Neural progenitor cell (in vitro differentiated cells): ENCODE results near the gene TOPORS. TPM values are rescaled to one million over a fixed set of nuclear protein-coding genes. Genes with fewer than 3 reads are reported as not detected.
A peak's percentile ranks its signal among the peaks of the same experiment; 100 is the strongest.

Source experiments
- DNase-seq: peaks from one replicate; pipeline ENCODE4 v3.0.0-alpha.2; 2016; ENCODE audit warnings: low spot score
- H2AFZ ChIP-seq: fragments of 200-600 bp; sonication (generic); replicated peaks from 2 replicates; pipeline ENCODE4 v1.6.1; 2016; ENCODE audit warnings: antibody characterized with exemption
- H3F3A ChIP-seq: fragments of 200-600 bp; sonication (generic); 2 replicates; pipeline ENCODE4 v1.6.1; 2016; ENCODE audit warnings: antibody characterized with exemption, low read depth
- H3K27ac ChIP-seq: fragments of 200-600 bp; sonication (generic); 2 replicates; pipeline ENCODE4 v1.5.1; 2016; ENCODE audit warnings: mild to moderate bottlenecking
- H3K27me3 ChIP-seq: fragments of 200-600 bp; sonication (generic); 2 replicates; pipeline ENCODE4 v1.6.1; 2016; ENCODE audit warnings: mild to moderate bottlenecking, moderate library complexity
- H3K36me3 ChIP-seq: fragments of 200-600 bp; sonication (generic); 2 replicates; pipeline ENCODE4 v1.5.1; 2016
- H3K4me1 ChIP-seq: fragments of 200-600 bp; sonication (generic); 2 replicates; pipeline ENCODE4 v1.6.1; 2016; ENCODE audit warnings: mixed run types
- H3K4me2 ChIP-seq: fragments of 200-600 bp; sonication (generic); 2 replicates; pipeline ENCODE4 v1.6.1; 2016
- H3K4me3 ChIP-seq: fragments of 200-600 bp; sonication (generic); 2 replicates; pipeline ENCODE4 v1.5.1; 2016
- H3K79me2 ChIP-seq: fragments of 200-600 bp; sonication (generic); 2 replicates; pipeline ENCODE4 v1.6.1; 2016; ENCODE audit warnings: low read depth
- H3K9ac ChIP-seq: fragments of 200-600 bp; sonication (generic); 2 replicates; pipeline ENCODE4 v1.6.1; 2016
- H3K9me3 ChIP-seq: fragments of 200-600 bp; sonication (generic); 2 replicates; pipeline ENCODE4 v1.5.1; 2016; ENCODE audit warnings: low read depth
- H4K20me1 ChIP-seq: fragments of 200-600 bp; sonication (generic); 2 replicates; pipeline ENCODE4 v1.6.1; 2016; ENCODE audit warnings: low read depth
- H3K27ac Mint-ChIP-seq: 3 replicates; pipeline ENCODE4 v1.8.0; 2021; ENCODE audit warnings: mixed read lengths
- H3K27me3 Mint-ChIP-seq: 2 replicates; pipeline ENCODE4 v1.8.0; 2022; ENCODE audit warnings: low read depth, mild to moderate bottlenecking, inconsistent platforms, moderate library complexity, mixed read lengths; ENCODE audit not compliant: insufficient read depth
- H3K36me3 Mint-ChIP-seq: 3 replicates; pipeline ENCODE4 v1.8.0; 2021; ENCODE audit warnings: mixed read lengths
- H3K4me1 Mint-ChIP-seq: 3 replicates; pipeline ENCODE4 v1.8.0; 2021; ENCODE audit warnings: mixed read lengths
- H3K4me3 Mint-ChIP-seq: 3 replicates; pipeline ENCODE4 v1.8.0; 2021; ENCODE audit warnings: mild to moderate bottlenecking, moderate library complexity, mixed read lengths
- H3K9me3 Mint-ChIP-seq: 3 replicates; pipeline ENCODE4 v1.8.0; 2020; ENCODE audit warnings: mixed read lengths
- EZH2 ChIP-seq: fragments of 200-600 bp; sonication (generic); IDR thresholded peaks from 2 replicates; pipeline ENCODE4 v1.6.1; 2017; ENCODE audit warnings: antibody characterized with exemption, mild to moderate bottlenecking, moderate library complexity
- EZH2phosphoT487 ChIP-seq: fragments of 200-600 bp; sonication (generic); IDR thresholded peaks from 2 replicates; pipeline ENCODE4 v1.6.1; 2017; ENCODE audit warnings: antibody characterized with exemption
- total RNA-seq: library from RNA; depleted of rRNA; stranded (reverse); fragments of >200 nt; gene quantifications from 2 replicates; pipeline ENCODE4 v1.2.3, GENCODE V29; 2015; ENCODE audit warnings: low replicate concordance
- TF ChIP-seq, protein P1 (sequence below): fragments of 200-600 bp; sonication (generic); IDR thresholded peaks from 2 replicates; pipeline ENCODE4 v1.5.1; 2017; ENCODE audit warnings: antibody characterized with exemption, mild to moderate bottlenecking

The TOPORS gene
- total RNA-seq, 1 donor from 2014 or later = 51.3 TPM

DNA sequence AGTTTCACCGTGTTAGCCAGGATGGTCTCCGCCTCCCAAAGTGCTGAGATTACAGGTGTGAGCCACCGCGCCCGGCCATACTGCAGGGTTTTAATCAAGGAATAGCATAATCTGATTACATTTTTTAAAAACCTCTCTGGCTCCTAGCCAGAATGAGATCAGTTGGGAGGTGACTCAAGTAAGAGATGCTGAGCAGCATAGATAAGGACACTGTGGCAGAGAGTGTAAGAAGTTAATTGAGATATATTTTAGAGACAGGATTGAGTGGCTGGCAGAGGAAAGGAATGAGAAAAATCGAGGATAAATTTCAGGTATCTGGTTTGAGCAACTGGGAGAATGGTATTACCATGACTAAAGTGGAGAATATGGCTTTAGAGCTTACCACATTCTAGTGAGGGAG, 19.1 kb downstream of the TOPORS start:
- Mint-ChIP-seq H3K4me3 (no peak overlapping the region), H3K36me3 (peaks cover 13% of the 10 kb centered on the region), H3K9me3 (no peaks in the 10 kb centered on the region), H3K27me3 (peaks cover 2% of the 10 kb centered on the region), H3K4me1 (no peaks in the 10 kb centered on the region), H3K27ac (no peak overlapping the region)
- DNase-seq = no peak
- no peak overlapping the region for H3K9ac ChIP-seq
- H3K4me3 ChIP-seq = no peak overlapping the region
- no peak for TF ChIP-seq EZH2
- TF ChIP-seq, protein P1, sequence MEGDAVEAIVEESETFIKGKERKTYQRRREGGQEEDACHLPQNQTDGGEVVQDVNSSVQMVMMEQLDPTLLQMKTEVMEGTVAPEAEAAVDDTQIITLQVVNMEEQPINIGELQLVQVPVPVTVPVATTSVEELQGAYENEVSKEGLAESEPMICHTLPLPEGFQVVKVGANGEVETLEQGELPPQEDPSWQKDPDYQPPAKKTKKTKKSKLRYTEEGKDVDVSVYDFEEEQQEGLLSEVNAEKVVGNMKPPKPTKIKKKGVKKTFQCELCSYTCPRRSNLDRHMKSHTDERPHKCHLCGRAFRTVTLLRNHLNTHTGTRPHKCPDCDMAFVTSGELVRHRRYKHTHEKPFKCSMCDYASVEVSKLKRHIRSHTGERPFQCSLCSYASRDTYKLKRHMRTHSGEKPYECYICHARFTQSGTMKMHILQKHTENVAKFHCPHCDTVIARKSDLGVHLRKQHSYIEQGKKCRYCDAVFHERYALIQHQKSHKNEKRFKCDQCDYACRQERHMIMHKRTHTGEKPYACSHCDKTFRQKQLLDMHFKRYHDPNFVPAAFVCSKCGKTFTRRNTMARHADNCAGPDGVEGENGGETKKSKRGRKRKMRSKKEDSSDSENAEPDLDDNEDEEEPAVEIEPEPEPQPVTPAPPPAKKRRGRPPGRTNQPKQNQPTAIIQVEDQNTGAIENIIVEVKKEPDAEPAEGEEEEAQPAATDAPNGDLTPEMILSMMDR = no peak
- no peak for TF ChIP-seq EZH2phosphoT487
- no peaks in the 10 kb centered on the region for H3K79me2 ChIP-seq
- H3K4me2 ChIP-seq = no peak overlapping the region
- no peaks in the 10 kb centered on the region for H3K9me3 ChIP-seq
- H3K27me3 ChIP-seq = no peaks in the 10 kb centered on the region
- no peaks in the 10 kb centered on the region for H3K36me3 ChIP-seq
- no peaks in the 10 kb centered on the region for H3K4me1 ChIP-seq
- no peaks in the 10 kb centered on the region for H3F3A ChIP-seq
- no peak overlapping the region for H3K27ac ChIP-seq
- no peaks in the 10 kb centered on the region for H4K20me1 ChIP-seq
- no peak overlapping the region for H2AFZ ChIP-seq

DNA sequence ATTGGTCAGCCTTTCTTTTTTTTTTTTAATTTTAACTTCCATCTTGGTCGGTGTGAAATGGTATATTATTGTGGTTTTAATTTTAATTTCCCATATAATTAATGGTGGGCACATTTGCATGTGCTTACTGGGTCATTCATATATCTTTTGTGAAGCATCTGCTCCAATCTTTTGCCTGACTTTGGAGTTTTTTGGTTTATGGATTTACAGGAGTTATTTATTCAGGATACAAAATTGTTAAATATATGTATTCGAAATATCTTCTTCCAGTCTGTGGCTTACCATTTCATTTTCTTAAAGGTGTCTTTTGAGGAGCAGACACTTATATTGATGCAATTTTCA, 25.7 kb downstream of the TOPORS start:
- H3K4me3 ChIP-seq = peak overlapping the region; percentile 55
- H2AFZ ChIP-seq = no peak overlapping the region
- no peak overlapping the region for H3K27ac ChIP-seq

DNA sequence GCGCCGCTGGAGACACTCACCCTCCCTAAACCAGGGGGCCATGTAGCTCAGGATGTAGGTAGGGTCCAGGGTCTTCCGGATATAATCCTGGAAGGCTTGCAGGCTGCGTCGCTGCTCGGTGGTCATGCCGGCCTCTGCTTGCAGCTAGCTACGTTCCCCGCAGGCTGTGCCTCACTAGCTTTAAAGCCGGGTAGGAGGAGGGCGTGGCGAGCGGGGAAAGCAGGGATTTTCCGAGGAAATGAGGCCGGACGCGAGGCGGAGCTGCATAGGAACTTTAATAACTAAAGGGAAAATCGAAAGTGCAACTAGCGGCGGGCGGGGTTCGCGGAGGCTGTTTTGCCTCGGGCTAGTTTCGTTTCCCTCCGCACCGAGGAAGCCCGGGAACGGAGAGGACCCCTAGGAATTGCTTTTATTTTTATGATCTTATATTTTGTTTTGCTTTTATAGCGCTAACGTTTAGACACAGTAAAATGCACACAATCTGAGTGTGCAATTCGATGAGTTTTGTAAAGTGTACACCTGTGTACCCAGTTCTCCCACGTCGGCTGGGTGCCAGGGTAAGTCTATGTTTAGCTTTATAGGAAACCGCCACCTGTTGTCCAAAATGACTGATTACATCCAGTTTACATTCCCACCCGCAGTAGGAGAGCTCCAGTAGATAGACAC, 26.2 kb downstream of the TOPORS start, which contains the start of gene RIGI:
TSS of gene RIGI (minus strand) at position 156 of the 666 bp plus-strand sequence. CDS start at position 126, 30 bp downstream.
- H3K4me3 Mint-ChIP-seq = peak within 1 kb of the TSS; percentile 92
- H3K4me1 Mint-ChIP-seq = peaks cover 15% of the 10 kb centered on the region
- Histone ChIP-seq H4K20me1 (no peaks in the 10 kb centered on the region), H3K36me3 (no peaks in the 10 kb centered on the region), H2AFZ (peak within 1 kb of the TSS; percentile 94), H3K4me1 (peaks cover 10% of the 10 kb centered on the region), H3K4me3 (peak within 1 kb of the TSS; percentile 55), H3K27ac (no peak within 1 kb of the TSS), H3K27me3 (no peaks in the 10 kb centered on the region), H3K79me2 (no peaks in the 10 kb centered on the region), H3K9me3 (no peaks in the 10 kb centered on the region), H3K4me2 (peak within 1 kb of the TSS; percentile 92), H3K9ac (no peak within 1 kb of the TSS), H3F3A (peaks cover 14% of the 10 kb centered on the region)
- H3K27ac Mint-ChIP-seq = no peak within 1 kb of the TSS
- peak; percentile 83 for DNase-seq
- peak; percentile 30 for TF ChIP-seq EZH2
- TF ChIP-seq, protein P1 = peak; percentile 70
- TF ChIP-seq EZH2phosphoT487 = no peak
- peaks cover 4% of the 10 kb centered on the region for H3K36me3 Mint-ChIP-seq
- H3K9me3 Mint-ChIP-seq = peaks cover 5% of the 10 kb centered on the region
- no peaks in the 10 kb centered on the region for H3K27me3 Mint-ChIP-seq

More for the DNA sequence above, 25.7 kb downstream of the TOPORS start:
- no peak overlapping the region for H3K9ac ChIP-seq
- peak overlapping the region; percentile 92 for H3K4me3 Mint-ChIP-seq
- H3K27ac Mint-ChIP-seq = no peak overlapping the region
- H3K9me3 Mint-ChIP-seq = peaks cover 2% of the 10 kb centered on the region
- H3K27me3 ChIP-seq = no peaks in the 10 kb centered on the region
- H3K36me3 ChIP-seq = no peaks in the 10 kb centered on the region
- TF ChIP-seq EZH2phosphoT487 (no peak), EZH2 (peak; percentile 27)
- H3K4me1 ChIP-seq = peaks cover 10% of the 10 kb centered on the region
- no peaks in the 10 kb centered on the region for H3K79me2 ChIP-seq
- peaks cover 6% of the 10 kb centered on the region for H3K36me3 Mint-ChIP-seq
- H3K9me3 ChIP-seq = no peaks in the 10 kb centered on the region
- no peaks in the 10 kb centered on the region for H3K27me3 Mint-ChIP-seq
- no peak for DNase-seq
- H3F3A ChIP-seq = peaks cover 14% of the 10 kb centered on the region
- H3K4me1 Mint-ChIP-seq = peaks cover 15% of the 10 kb centered on the region
- peak overlapping the region; percentile 92 for H3K4me2 ChIP-seq
- no peaks in the 10 kb centered on the region for H4K20me1 ChIP-seq

DNA sequence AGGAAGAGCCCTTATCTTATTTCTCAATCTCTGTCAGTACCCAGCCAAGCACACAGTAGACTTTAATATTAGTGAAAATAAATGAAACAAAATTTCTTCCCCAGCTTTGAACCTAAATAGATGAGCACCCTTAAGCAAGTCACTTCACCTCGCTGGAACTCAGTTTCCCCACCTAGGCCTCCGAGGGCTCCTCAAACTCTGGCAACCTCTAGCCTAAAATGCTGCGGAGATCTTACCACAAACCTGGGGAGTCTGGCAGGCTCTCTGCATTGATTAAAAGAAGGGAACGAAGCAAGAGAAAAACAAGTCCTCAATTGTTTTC, 26.7 kb downstream of the TOPORS start:
- no peaks in the 10 kb centered on the region for H3K36me3 Mint-ChIP-seq
- no peaks in the 10 kb centered on the region for H3K27me3 Mint-ChIP-seq
- TF ChIP-seq, protein P1 = no peak
- no peak for TF ChIP-seq EZH2phosphoT487
- TF ChIP-seq EZH2 = no peak
- peak overlapping the region; percentile 92 for H3K4me3 Mint-ChIP-seq
- peaks cover 14% of the 10 kb centered on the region for H3F3A ChIP-seq
- H2AFZ ChIP-seq = peak overlapping the region; percentile 94
- peaks cover 5% of the 10 kb centered on the region for H3K9me3 Mint-ChIP-seq
- H3K4me1 ChIP-seq = peaks cover 10% of the 10 kb centered on the region
- H3K27ac ChIP-seq = no peak overlapping the region
- H3K9me3 ChIP-seq = no peaks in the 10 kb centered on the region
- no peak overlapping the region for H3K27ac Mint-ChIP-seq
- peak overlapping the region; percentile 55 for H3K4me3 ChIP-seq
- no peaks in the 10 kb centered on the region for H3K27me3 ChIP-seq
- no peaks in the 10 kb centered on the region for H4K20me1 ChIP-seq
- H3K9ac ChIP-seq = no peak overlapping the region
- no peak for DNase-seq
- peaks cover 15% of the 10 kb centered on the region for H3K4me1 Mint-ChIP-seq
- H3K4me2 ChIP-seq = peak overlapping the region; percentile 92
- H3K36me3 ChIP-seq = no peaks in the 10 kb centered on the region
- H3K79me2 ChIP-seq = no peaks in the 10 kb centered on the region
